GM12874 (cell line): ENCODE results near the gene CUEDC1.

Experiments used
- TF ChIP-seq, protein P1 (sequence below): IDR thresholded peaks from 2 replicates; pipeline ENCODE4 v1.5.1; 2011; ENCODE audit warnings: low read depth, mild to moderate bottlenecking, control low read depth, low read length, moderate library complexity; ENCODE audit not compliant: insufficient read depth

Gene CUEDC1

DNA sequence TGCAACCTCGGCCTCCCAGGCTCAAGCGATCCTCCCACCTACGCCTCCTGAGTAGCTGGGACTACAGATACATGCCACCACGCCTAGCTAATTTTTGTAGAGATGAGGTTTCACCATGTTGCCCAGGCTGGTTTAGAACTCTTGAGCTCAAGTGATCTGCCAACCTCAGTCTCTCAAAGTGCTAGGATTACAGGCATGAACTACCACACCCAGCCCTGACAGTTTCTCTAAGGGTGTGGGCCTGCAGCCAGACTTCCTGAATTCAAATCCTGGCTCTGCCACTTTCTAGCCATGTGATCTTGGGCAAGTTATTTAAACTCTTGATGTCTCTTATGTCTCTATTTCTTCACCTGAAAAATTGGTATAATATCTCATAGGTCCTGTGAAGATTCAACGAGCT, 5.6 kb downstream of the CUEDC1 start:
- TF ChIP-seq, protein P1, sequence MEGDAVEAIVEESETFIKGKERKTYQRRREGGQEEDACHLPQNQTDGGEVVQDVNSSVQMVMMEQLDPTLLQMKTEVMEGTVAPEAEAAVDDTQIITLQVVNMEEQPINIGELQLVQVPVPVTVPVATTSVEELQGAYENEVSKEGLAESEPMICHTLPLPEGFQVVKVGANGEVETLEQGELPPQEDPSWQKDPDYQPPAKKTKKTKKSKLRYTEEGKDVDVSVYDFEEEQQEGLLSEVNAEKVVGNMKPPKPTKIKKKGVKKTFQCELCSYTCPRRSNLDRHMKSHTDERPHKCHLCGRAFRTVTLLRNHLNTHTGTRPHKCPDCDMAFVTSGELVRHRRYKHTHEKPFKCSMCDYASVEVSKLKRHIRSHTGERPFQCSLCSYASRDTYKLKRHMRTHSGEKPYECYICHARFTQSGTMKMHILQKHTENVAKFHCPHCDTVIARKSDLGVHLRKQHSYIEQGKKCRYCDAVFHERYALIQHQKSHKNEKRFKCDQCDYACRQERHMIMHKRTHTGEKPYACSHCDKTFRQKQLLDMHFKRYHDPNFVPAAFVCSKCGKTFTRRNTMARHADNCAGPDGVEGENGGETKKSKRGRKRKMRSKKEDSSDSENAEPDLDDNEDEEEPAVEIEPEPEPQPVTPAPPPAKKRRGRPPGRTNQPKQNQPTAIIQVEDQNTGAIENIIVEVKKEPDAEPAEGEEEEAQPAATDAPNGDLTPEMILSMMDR = no peak

DNA sequence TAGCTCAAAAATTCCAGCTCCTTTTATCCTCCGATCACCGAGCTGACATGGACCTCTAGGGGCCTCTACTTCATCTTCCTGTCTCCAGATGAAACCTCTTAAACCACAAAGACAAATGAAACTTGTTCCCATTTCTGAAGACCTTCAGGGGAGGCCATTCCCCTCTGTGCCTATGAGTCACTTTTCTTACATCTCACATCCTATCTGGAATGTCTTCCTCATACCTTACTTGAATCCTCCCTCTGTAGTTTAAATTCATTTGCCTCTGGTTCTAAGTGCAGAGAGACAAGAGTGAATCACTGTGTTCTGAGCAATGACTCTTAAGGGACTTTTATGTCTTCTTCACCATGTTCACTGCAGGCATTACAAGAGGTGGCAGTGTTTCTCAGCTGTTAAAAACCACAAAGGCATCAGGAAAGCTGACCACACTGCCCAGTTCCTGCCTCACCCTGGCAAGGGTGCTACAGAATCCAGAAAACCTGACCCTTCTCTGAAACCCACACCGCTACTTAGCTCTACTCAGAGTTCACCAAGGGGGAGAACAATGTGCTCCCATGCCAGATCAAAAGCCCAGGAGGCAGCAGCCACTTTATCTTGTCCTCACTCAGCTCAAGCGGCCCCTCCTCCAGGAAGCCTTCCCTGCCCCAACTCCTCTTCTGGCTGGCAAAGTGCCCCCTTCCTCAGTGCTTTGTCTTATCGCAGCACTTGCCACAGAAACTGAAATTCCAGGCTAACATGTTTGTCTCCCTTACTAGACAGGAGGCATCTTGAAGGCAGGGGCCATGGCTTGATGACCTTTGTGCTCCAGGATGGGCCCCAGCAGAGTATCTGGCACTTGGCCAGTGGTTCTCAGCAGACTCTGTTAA, 6.4 kb downstream of the CUEDC1 start:
- TF ChIP-seq, protein P1 = no peak

GRCh38 chr17:57948169-57948554, 7.0 kb downstream of the CUEDC1 start:
- TF ChIP-seq, protein P1 = no peak

- TF ChIP-seq, protein P1 = no peak
These were observed 7.8 kb downstream of the CUEDC1 start for GRCh38 chr17:57947369-57947768.

- TF ChIP-seq, protein P1 = no peak
These were observed 8.3 kb downstream of the CUEDC1 start for GRCh38 chr17:57946798-57947358.

DNA sequence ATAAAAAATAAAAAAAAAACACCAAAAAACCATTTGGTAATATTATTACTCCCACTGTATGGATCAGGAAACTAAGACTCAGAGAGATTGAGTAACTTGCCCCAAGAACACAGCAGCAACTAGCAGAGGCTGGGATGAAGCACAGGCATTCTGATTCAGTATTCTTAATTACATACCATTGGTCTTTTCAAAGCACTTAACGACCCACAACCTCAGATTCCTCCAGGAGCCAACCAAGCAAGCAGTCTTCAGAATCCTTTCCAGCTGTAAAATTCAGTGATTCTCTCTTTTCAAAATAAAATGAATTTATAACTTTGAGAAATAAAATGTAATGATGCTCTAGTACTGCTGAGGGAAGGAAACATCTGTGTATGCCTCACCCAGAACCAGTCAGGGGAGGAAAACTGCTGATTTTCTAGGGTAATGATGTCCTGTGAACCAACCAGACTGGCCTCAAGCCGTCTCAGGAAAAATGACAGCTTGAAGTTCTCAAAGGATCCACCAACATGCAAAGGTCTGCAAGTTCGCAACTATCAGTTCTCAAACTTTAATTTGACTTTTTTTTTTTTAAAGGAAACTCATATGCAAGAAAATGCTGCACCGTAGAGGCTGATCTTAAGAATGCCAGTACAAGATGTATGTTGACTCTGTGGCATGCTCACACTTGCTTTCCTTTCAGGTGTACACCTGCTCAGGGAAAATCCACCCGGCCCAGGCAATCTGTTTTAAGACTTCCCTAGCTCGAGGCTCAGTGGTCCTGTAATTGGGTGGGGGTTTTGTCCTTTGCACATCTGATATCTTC, 9.0 kb downstream of the CUEDC1 start:
- TF ChIP-seq, protein P1 = no peak

- TF ChIP-seq, protein P1 = no peak
These were observed 10.3 kb downstream of the CUEDC1 start for GRCh38 chr17:57944908-57945307.
